IMR-90 (cell line): ENCODE measurements around the gene IL31RA. TPM values are rescaled to one million over a fixed set of nuclear protein-coding genes. Genes with fewer than 3 reads are reported as not detected.

Source experiments
- ATAC-seq: fragments of 200-7000 bp; cut with Tn5 transposase; 2 replicates; pipeline ENCODE4 v1.9.1; 2020; ENCODE audit warnings: low read depth, mild to moderate bottlenecking, moderate library complexity
- BruUV-seq: library from RNA; stranded (reverse); fragments of 400-500 nt; replicated peaks from 2 replicates; lab custom pipeline; 2021; lab: Mats Ljungman, UMichigan
- CTCF ChIA-PET: fragments of 300-600 bp; formaldehyde crosslinking; extraction: SDS; loops from one replicate; lab custom pipeline; 2021; ENCODE audit warnings: antibody characterized with exemption; lab: Yijun Ruan, JAX
- POLR2A ChIA-PET: fragments of 300-600 bp; sonication (Branson Sonifier 250); formaldehyde crosslinking; loops from one replicate; lab custom pipeline; 2022; ENCODE audit warnings: antibody characterized with exemption; ENCODE audit not compliant: unreplicated experiment; lab: Charles Lee
- DNase-seq: peaks from one replicate; pipeline ENCODE4 v3.0.0; 2013
- H2AFZ ChIP-seq: replicated peaks from 2 replicates; pipeline ENCODE3; 2013; ENCODE audit warnings: low read length, mild to moderate bottlenecking; ENCODE audit not compliant: poor library complexity
- H2AK5ac ChIP-seq: 2 replicates; pipeline ENCODE4 v1.6.1; 2013; ENCODE audit warnings: low read depth, low read length, inconsistent platforms
- H2AK9ac ChIP-seq: replicated peaks from 2 replicates; pipeline ENCODE3; 2013; ENCODE audit warnings: mild to moderate bottlenecking, low read depth, low read length, moderate library complexity; ENCODE audit not compliant: poor library complexity
- H2BK120ac ChIP-seq: 2 replicates; pipeline ENCODE4 v1.6.1; 2013; ENCODE audit warnings: low read depth, low read length, inconsistent platforms
- H2BK15ac ChIP-seq: 3 replicates; pipeline ENCODE4 v1.6.1; 2013; ENCODE audit warnings: low read depth, low read length, inconsistent platforms
- H2BK20ac ChIP-seq: 2 replicates; pipeline ENCODE4 v1.6.1; 2013; ENCODE audit warnings: low read depth, mild to moderate bottlenecking, inconsistent platforms, low read length, moderate library complexity
- H2BK5ac ChIP-seq: 2 replicates; pipeline ENCODE4 v1.6.1; 2013; ENCODE audit warnings: mild to moderate bottlenecking, low read depth, low read length, inconsistent platforms; ENCODE audit not compliant: poor library complexity, severe bottlenecking
- H3K14ac ChIP-seq: replicated peaks from 2 replicates; pipeline ENCODE4 v1.6.1; 2013; ENCODE audit warnings: low read depth, low read length, inconsistent platforms
- H3K18ac ChIP-seq: 2 replicates; pipeline ENCODE4 v1.6.1; 2013; ENCODE audit warnings: low read depth, low read length, control low read depth
- H3K23ac ChIP-seq: 2 replicates; pipeline ENCODE4 v1.6.1; 2013; ENCODE audit warnings: low read depth, low read length, inconsistent platforms
- H3K27ac ChIP-seq: 2 replicates; pipeline ENCODE4 v1.5.1; 2013; ENCODE audit warnings: mild to moderate bottlenecking, control low read depth, low read length; ENCODE audit not compliant: insufficient read depth
- H3K27me3 ChIP-seq: 2 replicates; pipeline ENCODE4 v1.6.1; 2013; ENCODE audit warnings: low read length; ENCODE audit not compliant: control insufficient read depth, insufficient read depth
- H3K36me3 ChIP-seq: 2 replicates; pipeline ENCODE4 v1.6.1; 2013; ENCODE audit warnings: low read length, mixed read lengths; ENCODE audit not compliant: control insufficient read depth, insufficient read depth
- H3K4ac ChIP-seq: 2 replicates; pipeline ENCODE4 v1.6.1; 2013; ENCODE audit warnings: low read depth, low read length, inconsistent platforms
- H3K4me1 ChIP-seq: 2 replicates; pipeline ENCODE4 v1.6.1; 2013; ENCODE audit warnings: low read length, mixed read lengths; ENCODE audit not compliant: control insufficient read depth, insufficient read depth
- H3K4me2 ChIP-seq: 2 replicates; pipeline ENCODE4 v1.6.1; 2013; ENCODE audit warnings: low read depth, mild to moderate bottlenecking, control low read depth, low read length, moderate library complexity
- H3K4me3 ChIP-seq: 2 replicates; pipeline ENCODE4 v1.5.1; 2013; ENCODE audit warnings: low read depth, mild to moderate bottlenecking, control low read depth, low read length, moderate library complexity; ENCODE audit not compliant: insufficient read depth
- H3K56ac ChIP-seq: 2 replicates; pipeline ENCODE4 v1.6.1; 2013; ENCODE audit warnings: low read length, inconsistent platforms; ENCODE audit not compliant: insufficient read depth; ENCODE audit errors: extremely low read depth
- H3K79me1 ChIP-seq, 2 experiments: 2 replicates each; pipeline ENCODE4 v1.6.1; 2013; ENCODE audit warnings: low read length in 2 of 2, inconsistent platforms in 1 of 2, low read depth in 1 of 2
- H3K9ac ChIP-seq: 2 replicates; pipeline ENCODE4 v1.6.1; 2013; ENCODE audit warnings: low read depth, low read length, control low read depth
- H3K9me1 ChIP-seq: 2 replicates; pipeline ENCODE4 v1.6.1; 2013; ENCODE audit warnings: low read length, inconsistent platforms; ENCODE audit not compliant: insufficient read depth
- H3K9me3 ChIP-seq: 2 replicates; pipeline ENCODE4 v1.6.1; 2013; ENCODE audit warnings: low read length; ENCODE audit not compliant: control insufficient read depth, insufficient read depth
- H4K20me1 ChIP-seq: 2 replicates; pipeline ENCODE4 v1.6.1; 2013; ENCODE audit warnings: low read length, inconsistent platforms; ENCODE audit not compliant: insufficient read depth
- H4K5ac ChIP-seq: 2 replicates; pipeline ENCODE4 v1.6.1; 2013; ENCODE audit warnings: mild to moderate bottlenecking, low read depth, low read length, control low read depth
- H4K8ac ChIP-seq, 2 experiments: 2 replicates each; pipeline ENCODE4 v1.6.1; 2013; ENCODE audit warnings: low read depth in 2 of 2, low read length in 2 of 2, control low read depth in 1 of 2, inconsistent platforms in 1 of 2
- H4K91ac ChIP-seq: 2 replicates; pipeline ENCODE4 v1.6.1; 2013; ENCODE audit warnings: low read depth, low read length, inconsistent platforms; ENCODE audit not compliant: insufficient read depth
- BHLHE40 ChIP-seq: fragments of 150-350 bp; IDR thresholded peaks from 2 replicates; pipeline ENCODE4 v1.6.1; 2016; ENCODE audit warnings: mild to moderate bottlenecking, low read depth, low read length
- CEBPB ChIP-seq: IDR thresholded peaks from 2 replicates; pipeline ENCODE4 v1.6.1; 2012; ENCODE audit warnings: low read depth, low read length, improper control_type of control experiment
- CTCF ChIP-seq: conservative IDR thresholded peaks from 2 replicates; pipeline ENCODE4 v1.5.1; 2012; ENCODE audit warnings: mild to moderate bottlenecking, low read depth, low read length, improper control_type of control experiment
- FOS ChIP-seq: fragments of 150-350 bp; IDR thresholded peaks from 2 replicates; pipeline ENCODE4 v1.6.1; 2016; ENCODE audit warnings: low read depth, low read length
- MAZ ChIP-seq: IDR thresholded peaks from 2 replicates; pipeline ENCODE4 v1.6.1; 2012; ENCODE audit warnings: low read depth, mild to moderate bottlenecking, low read length, improper control_type of control experiment, moderate library complexity, borderline replicate concordance
- NFE2L2 ChIP-seq: fragments of 150-350 bp; IDR thresholded peaks from 2 replicates; pipeline ENCODE4 v1.6.1; 2016; ENCODE audit warnings: low read depth, mild to moderate bottlenecking, low read length
- POLR2A ChIP-seq: IDR thresholded peaks from 2 replicates; pipeline ENCODE4 v1.6.1; 2012; ENCODE audit warnings: mild to moderate bottlenecking, low read depth, low read length
- RAD21 ChIP-seq: IDR thresholded peaks from 2 replicates; pipeline ENCODE4 v1.6.1; 2012; ENCODE audit warnings: low read length, improper control_type of control experiment
- RCOR1 ChIP-seq: IDR thresholded peaks from 2 replicates; pipeline ENCODE4 v1.6.1; 2012; ENCODE audit warnings: mild to moderate bottlenecking, low read length, improper control_type of control experiment; ENCODE audit not compliant: insufficient replicate concordance
- RFX5 ChIP-seq: IDR thresholded peaks from 2 replicates; pipeline ENCODE4 v1.8.0; 2012; ENCODE audit warnings: low read depth, mild to moderate bottlenecking, low read length, moderate library complexity
- USF2 ChIP-seq: fragments of 150-350 bp; IDR thresholded peaks from 2 replicates; pipeline ENCODE4 v1.6.1; 2017; ENCODE audit warnings: mild to moderate bottlenecking, antibody characterized with exemption, low read length, low read depth
- WGBS, 2 experiments: methylation state at CpG; one replicate each; pipeline versions ENCODE4 v1.1.5 to v1.1.7; 2013; ENCODE audit warnings: missing lambda C conversion rate in 2 of 2; ENCODE audit not compliant: insufficient read length in 1 of 2; ENCODE audit errors: extremely low coverage in 2 of 2; 5-methylcytosine and 5-hydroxymethylcytosine counted together
- dilution Hi-C: fragments of 300-500 bp; cut with HindIII; formaldehyde crosslinking; loops from one replicate; pipeline ENCODE4 v1.14.3; 2018; ENCODE audit warnings: low sequenced_read_pairs; ENCODE audit not compliant: unreplicated experiment
- in situ Hi-C: fragments of 300-500 bp; cut with MboI; formaldehyde crosslinking; loops from 3 replicates; pipeline ENCODE4 v1.14.3; 2019; ENCODE audit warnings: low sequenced_read_pairs, inconsistent platforms, mixed read lengths
- intact Hi-C: fragments of 100-400 bp; cut with micrococcal nuclease; formaldehyde crosslinking; loops from 2 replicates; pipeline ENCODE4 v1.10.0; 2022
- polyA plus RNA-seq, 3 experiments: library from polyadenylated mRNA; depleted of rRNA; stranded (reverse); fragments of >200 nt; gene quantifications; 2 replicates each; pipeline ENCODE4 v1.2.3, GENCODE V29; 2012; ENCODE audit warnings: low replicate concordance in 1 of 3
- total RNA-seq: library from RNA; depleted of rRNA; stranded (reverse); fragments of >200 nt; gene quantifications from 2 replicates; pipeline ENCODE4 v1.2.3, GENCODE V29; 2012

Gene IL31RA
- total and polyA plus RNA-seq, 2 of the 4 experiments (the other 2 are of a cell fraction), result 0.39 to 0.90 TPM

GRCh38 chr5:55823151-55823796 lies 27.9 kb upstream of the IL31RA start:
- no peak overlapping the region for H3K23ac ChIP-seq
- no peak overlapping the region for H3K14ac ChIP-seq
- H2BK20ac ChIP-seq, result no peak overlapping the region
- no peaks in the 10 kb centered on the region for H3K9me1 ChIP-seq
- no peak for TF ChIP-seq RFX5
- no peak for TF ChIP-seq CEBPB
- TF ChIP-seq NFE2L2, result no peak
- TF ChIP-seq BHLHE40, result no peak
- TF ChIP-seq RCOR1, result no peak
- TF ChIP-seq RAD21, result no peak
- no peak for TF ChIP-seq MAZ
- TF ChIP-seq CTCF, result no peak
- TF ChIP-seq POLR2A, result no peak
- no peak for TF ChIP-seq USF2
- TF ChIP-seq FOS, result no peak
- no peak overlapping the region for H3K4me3 ChIP-seq
- no peak overlapping the region for H2BK120ac ChIP-seq
- H3K4me1 ChIP-seq, result no peaks in the 10 kb centered on the region
- intact Hi-C loops (no loop called here), dilution Hi-C loops (no loop called here), in situ Hi-C loops (no loop called here)
- ATAC-seq, result no peak
- no peak overlapping the region for H2BK15ac ChIP-seq
- no peak overlapping the region for H3K56ac ChIP-seq
- H3K36me3 ChIP-seq, result no peaks in the 10 kb centered on the region
- no peak overlapping the region for H4K8ac ChIP-seq
- H2BK5ac ChIP-seq, result no peak overlapping the region
- H2AFZ ChIP-seq, result no peak overlapping the region
- no peak for DNase-seq
- CTCF ChIA-PET, result no interaction called here
- no peak overlapping the region for H4K5ac ChIP-seq
- POLR2A ChIA-PET, result no interaction called here
- no peak overlapping the region for H3K18ac ChIP-seq
- no peak overlapping the region for H3K4ac ChIP-seq
- H2AK9ac ChIP-seq, result no peak overlapping the region
- peaks cover 28% of the 10 kb centered on the region for H3K27me3 ChIP-seq
- no peaks in the 10 kb centered on the region for H3K79me1 ChIP-seq
- no peak overlapping the region for H2AK5ac ChIP-seq
- H4K20me1 ChIP-seq, result no peaks in the 10 kb centered on the region
- no TSS peak for BruUV-seq
- H3K4me2 ChIP-seq, result no peak overlapping the region
- no peaks in the 10 kb centered on the region for H3K9me3 ChIP-seq
- no peak overlapping the region for H3K27ac ChIP-seq
- H3K9ac ChIP-seq, result no peak overlapping the region
- no peak overlapping the region for H4K91ac ChIP-seq
- no CpG with 5 or more reads among the region's 1 CpG for WGBS, 2 experiments
